Mesenchymal stem cell (in vitro differentiated cells and primary cell): ENCODE measurements around the gene ZBTB34.

ENCODE experiments used
- DNase-seq: peaks from one replicate; pipeline ENCODE4 v3.0.0-alpha.2; 2013
- H2AFZ ChIP-seq: one replicate; pipeline ENCODE4 v1.6.1; 2013; ENCODE audit warnings: low read depth, mild to moderate bottlenecking, control low read depth, inconsistent platforms, low read length, moderate library complexity
- H2AK5ac ChIP-seq: 2 replicates; pipeline ENCODE4 v1.6.1; 2013; ENCODE audit warnings: low read length, moderate library complexity, mild to moderate bottlenecking, inconsistent platforms; ENCODE audit not compliant: severe bottlenecking
- H2BK120ac ChIP-seq: one replicate; pipeline ENCODE4 v1.6.1; 2013; ENCODE audit warnings: low read depth, mild to moderate bottlenecking, inconsistent platforms, low read length, moderate library complexity
- H2BK12ac ChIP-seq, 2 experiments: one replicate each; pipeline ENCODE4 v1.6.1; 2013; ENCODE audit warnings: inconsistent platforms in 2 of 2, low read length in 2 of 2, mild to moderate bottlenecking in 2 of 2, moderate library complexity in 2 of 2, control low read depth in 1 of 2
- H2BK15ac ChIP-seq: one replicate; pipeline ENCODE4 v1.6.1; 2013; ENCODE audit warnings: mild to moderate bottlenecking, low read depth, inconsistent platforms; ENCODE audit not compliant: poor library complexity, severe bottlenecking
- H2BK5ac ChIP-seq: 2 replicates; pipeline ENCODE4 v1.6.1; 2013; ENCODE audit warnings: low read depth, mild to moderate bottlenecking, low read length, control low read depth, inconsistent platforms; ENCODE audit not compliant: poor library complexity, severe bottlenecking
- H3K14ac ChIP-seq, 2 experiments: one replicate each; pipeline ENCODE4 v1.6.1; 2013; ENCODE audit warnings: inconsistent platforms in 2 of 2, low read length in 2 of 2, control low read depth in 1 of 2, mild to moderate bottlenecking in 1 of 2, moderate library complexity in 1 of 2
- H3K18ac ChIP-seq, 2 experiments: one replicate each; pipeline ENCODE4 v1.6.1; 2013; ENCODE audit warnings: inconsistent platforms in 2 of 2, low read length in 2 of 2, control low read depth in 1 of 2, low read depth in 1 of 2, mild to moderate bottlenecking in 1 of 2
- H3K23ac ChIP-seq, 2 experiments: one replicate each; pipeline ENCODE4 v1.6.1; 2013; ENCODE audit warnings: inconsistent platforms in 2 of 2, low read length in 2 of 2, mild to moderate bottlenecking in 2 of 2, moderate library complexity in 2 of 2, control low read depth in 1 of 2
- H3K27ac ChIP-seq: 2 replicates; pipeline ENCODE4 v1.5.1; 2013; ENCODE audit warnings: mild to moderate bottlenecking, moderate library complexity, low read length, control low read depth, inconsistent platforms; ENCODE audit not compliant: poor library complexity, severe bottlenecking
- H3K27me3 ChIP-seq, 2 experiments: 2 replicates each; pipeline versions ENCODE4 v1.6.1 to v1.7.0; 2013; ENCODE audit warnings: low read length in 2 of 2, mild to moderate bottlenecking in 2 of 2, moderate library complexity in 2 of 2, control low read depth in 1 of 2, inconsistent platforms in 1 of 2; ENCODE audit not compliant: control insufficient read depth in 1 of 2, insufficient read depth in 1 of 2
- H3K36me3 ChIP-seq, 2 experiments: 2 replicates each; pipeline versions ENCODE4 v1.6.1 to v1.7.0; 2013; ENCODE audit warnings: low read length in 2 of 2, control low read depth in 1 of 2, inconsistent platforms in 1 of 2, low read depth in 1 of 2, mild to moderate bottlenecking in 1 of 2; ENCODE audit not compliant: insufficient read depth in 2 of 2, control insufficient read depth in 1 of 2
- H3K4ac ChIP-seq, 2 experiments: one replicate each; pipeline ENCODE4 v1.6.1; 2013; ENCODE audit warnings: inconsistent platforms in 2 of 2, low read length in 2 of 2, mild to moderate bottlenecking in 2 of 2, moderate library complexity in 2 of 2, control low read depth in 1 of 2, low read depth in 1 of 2
- H3K4me1 ChIP-seq: 2 replicates; pipeline ENCODE4 v1.6.1; 2013; ENCODE audit warnings: low read depth, low read length, control low read depth; ENCODE audit not compliant: control insufficient read depth, insufficient read depth
- H3K4me2 ChIP-seq: 2 replicates; pipeline ENCODE4 v1.6.1; 2013; ENCODE audit warnings: low read length, mild to moderate bottlenecking, inconsistent platforms; ENCODE audit not compliant: poor library complexity, severe bottlenecking
- H3K4me3 ChIP-seq, 2 experiments: 2 replicates each; pipeline versions ENCODE4 v1.5.1 to v1.7.0; 2013; ENCODE audit warnings: low read length in 2 of 2, mild to moderate bottlenecking in 2 of 2, control low read depth in 1 of 2, low read depth in 1 of 2; ENCODE audit not compliant: insufficient read depth in 1 of 2
- H3K79me1 ChIP-seq: replicated peaks from 2 replicates; pipeline ENCODE4 v1.6.1; 2013; ENCODE audit warnings: mild to moderate bottlenecking, control low read depth, low read length, inconsistent platforms; ENCODE audit not compliant: poor library complexity, severe bottlenecking
- H3K9ac ChIP-seq: 2 replicates; pipeline ENCODE4 v1.7.0; 2013; ENCODE audit warnings: mild to moderate bottlenecking, low read length, moderate library complexity
- H3K9me3 ChIP-seq: 2 replicates; pipeline ENCODE4 v1.7.0; 2013; ENCODE audit warnings: mild to moderate bottlenecking, low read length; ENCODE audit not compliant: control insufficient read depth
- H4K8ac ChIP-seq: one replicate; pipeline ENCODE4 v1.6.1; 2013; ENCODE audit warnings: inconsistent platforms, mild to moderate bottlenecking, low read length, moderate library complexity
- H4K91ac ChIP-seq: one replicate; pipeline ENCODE4 v1.6.1; 2013; ENCODE audit warnings: mild to moderate bottlenecking, low read length, inconsistent platforms
- WGBS: methylation state at CpG from one replicate; pipeline ENCODE4 v1.1.7; 2013; ENCODE audit warnings: mixed read lengths; 5-methylcytosine and 5-hydroxymethylcytosine counted together

ZBTB34 gene

DNA sequence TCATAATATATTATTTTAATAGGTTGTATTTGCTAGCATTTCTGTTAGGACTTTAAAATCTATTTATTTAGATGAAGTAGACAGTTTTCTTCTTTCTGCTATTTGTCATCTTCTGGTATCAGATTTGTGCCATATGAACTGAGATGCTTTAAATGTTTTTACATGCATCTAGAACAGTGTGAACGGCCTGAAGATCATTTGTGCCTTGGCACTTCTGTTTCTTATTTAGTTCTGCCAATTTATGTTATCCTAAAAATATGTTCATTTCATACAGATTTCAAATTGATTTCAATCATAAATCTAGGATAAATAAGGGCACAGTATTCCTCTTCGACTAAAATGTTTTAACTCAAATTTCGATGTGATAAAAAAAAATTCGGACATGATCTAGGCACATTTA lies 16.1 kb downstream of the ZBTB34 start:
- no peak overlapping the region for H3K23ac ChIP-seq
- no peak for DNase-seq

DNA sequence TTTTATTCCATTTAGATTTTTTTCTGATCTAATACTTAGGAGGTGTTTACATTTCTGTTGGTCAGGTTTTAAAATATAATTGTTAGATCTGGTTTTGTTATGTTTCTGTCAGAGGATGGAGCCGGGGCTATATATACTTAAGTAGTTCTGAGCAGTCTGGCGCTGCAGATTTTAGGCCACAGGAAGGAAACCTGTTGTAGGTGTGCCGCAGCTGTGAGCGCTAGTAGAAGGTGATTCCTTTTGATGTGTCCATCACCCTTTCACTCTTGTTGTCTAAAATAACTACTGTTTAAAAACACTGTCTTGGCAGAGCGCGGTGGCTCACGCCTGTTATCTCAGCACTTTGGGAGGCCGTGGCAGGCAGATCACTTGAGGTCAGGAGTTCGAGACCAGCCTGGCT lies 17.0 kb downstream of the ZBTB34 start:
- no peak for DNase-seq
- Histone ChIP-seq H3K27ac (no peak overlapping the region), H3K4me2 (no peak overlapping the region), H3K9ac (no peak overlapping the region), H3K4me3 (no peak overlapping the region), H2AFZ (no peak overlapping the region), H3K14ac (no peak overlapping the region), H3K4me1 (no peaks in the 10 kb centered on the region), H3K36me3 (peaks cover 21 to 40% of the 10 kb centered on the region in 2 experiments), H3K18ac (no peak overlapping the region), H3K79me1 (peaks cover 30% of the 10 kb centered on the region), H4K8ac (no peak overlapping the region), H3K23ac (no peak overlapping the region), H2AK5ac (no peak overlapping the region), H2BK12ac (no peak overlapping the region), H3K9me3 (no peaks in the 10 kb centered on the region), H3K27me3 (no peaks in the 10 kb centered on the region), H3K4ac (no peak overlapping the region), H2BK120ac (no peak overlapping the region), H2BK5ac (no peak overlapping the region), H2BK15ac (no peak overlapping the region), H4K91ac (no peak overlapping the region)
- WGBS = 95% methylated on average over 9 of the region's 9 CpGs

More for the DNA sequence above, 16.1 kb downstream of the ZBTB34 start:
- Histone ChIP-seq H3K4ac (no peak overlapping the region), H3K4me3 (no peak overlapping the region), H3K36me3 (peaks cover 20 to 31% of the 10 kb centered on the region in 2 experiments), H2AK5ac (no peak overlapping the region), H3K4me1 (no peaks in the 10 kb centered on the region), H3K27ac (no peak overlapping the region), H2BK120ac (no peak overlapping the region), H3K79me1 (peaks cover 27% of the 10 kb centered on the region), H2BK5ac (no peak overlapping the region), H2BK12ac (no peak overlapping the region), H4K91ac (no peak overlapping the region), H3K18ac (no peak overlapping the region), H3K27me3 (no peaks in the 10 kb centered on the region), H2BK15ac (no peak overlapping the region), H3K4me2 (no peak overlapping the region), H3K9ac (no peak overlapping the region), H3K9me3 (no peaks in the 10 kb centered on the region), H2AFZ (no peak overlapping the region), H4K8ac (no peak overlapping the region), H3K14ac (no peak overlapping the region)
- 95% methylated on average over 3 of the region's 4 CpGs for WGBS

DNA sequence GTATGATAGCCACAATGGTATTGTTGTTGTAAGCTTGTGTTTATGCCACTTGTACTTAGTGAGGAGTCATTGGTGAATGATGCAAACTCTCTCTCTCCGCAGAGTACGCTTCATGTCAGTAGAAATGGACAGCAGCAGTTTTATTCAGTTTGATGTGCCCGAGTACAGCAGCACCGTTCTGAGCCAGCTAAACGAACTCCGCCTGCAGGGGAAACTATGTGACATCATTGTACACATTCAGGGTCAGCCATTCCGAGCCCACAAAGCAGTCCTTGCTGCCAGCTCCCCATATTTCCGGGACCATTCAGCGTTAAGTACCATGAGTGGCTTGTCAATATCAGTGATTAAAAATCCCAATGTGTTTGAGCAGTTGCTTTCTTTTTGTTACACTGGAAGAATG lies 18.8 kb downstream of the ZBTB34 start:
- WGBS = 93% methylated on average over 9 of the region's 9 CpGs
- Histone ChIP-seq H4K91ac (no peak overlapping the region), H2BK5ac (no peak overlapping the region), H3K4me3 (no peak overlapping the region), H4K8ac (no peak overlapping the region), H3K4me1 (peaks cover 5% of the 10 kb centered on the region), H2AFZ (no peak overlapping the region), H3K4ac (no peak overlapping the region), H3K36me3 (peaks cover 26 to 47% of the 10 kb centered on the region in 2 experiments), H3K14ac (no peak overlapping the region), H3K23ac (no peak overlapping the region), H3K4me2 (no peak overlapping the region), H3K18ac (no peak overlapping the region), H3K27ac (no peak overlapping the region), H2AK5ac (no peak overlapping the region), H2BK12ac (no peak overlapping the region), H3K9me3 (no peaks in the 10 kb centered on the region), H2BK120ac (no peak overlapping the region), H3K79me1 (peaks cover 42% of the 10 kb centered on the region), H3K27me3 (no peaks in the 10 kb centered on the region), H2BK15ac (no peak overlapping the region), H3K9ac (no peak overlapping the region)
- DNase-seq = no peak

DNA sequence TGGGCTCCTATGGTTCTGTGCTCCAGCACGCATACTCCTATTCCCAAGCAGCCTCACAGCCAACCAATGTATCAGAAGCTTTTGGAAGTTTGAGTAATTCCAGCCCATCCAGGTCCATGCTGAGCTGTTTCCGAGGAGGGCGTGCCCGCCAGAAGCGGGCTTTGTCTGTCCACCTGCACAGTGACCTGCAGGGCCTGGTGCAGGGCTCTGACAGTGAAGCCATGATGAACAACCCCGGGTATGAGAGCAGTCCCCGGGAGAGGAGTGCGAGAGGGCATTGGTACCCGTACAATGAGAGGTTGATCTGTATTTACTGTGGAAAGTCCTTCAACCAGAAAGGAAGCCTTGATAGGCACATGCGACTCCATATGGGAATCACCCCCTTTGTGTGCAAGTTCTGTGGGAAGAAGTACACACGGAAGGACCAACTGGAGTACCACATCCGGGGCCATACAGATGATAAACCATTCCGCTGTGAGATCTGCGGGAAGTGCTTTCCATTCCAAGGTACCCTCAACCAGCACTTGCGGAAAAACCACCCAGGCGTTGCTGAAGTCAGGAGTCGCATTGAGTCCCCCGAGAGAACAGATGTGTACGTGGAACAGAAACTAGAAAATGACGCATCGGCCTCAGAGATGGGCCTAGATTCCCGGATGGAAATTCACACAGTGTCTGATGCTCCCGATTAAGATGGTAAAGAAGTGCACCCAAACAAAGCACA lies 19.9 kb downstream of the ZBTB34 start:
- Histone ChIP-seq H3K4me3 (no peak overlapping the region), H2BK12ac (no peak overlapping the region), H3K36me3 (peaks cover 26 to 51% of the 10 kb centered on the region in 2 experiments), H3K27ac (no peak overlapping the region), H3K23ac (no peak overlapping the region), H3K9ac (no peak overlapping the region), H2AK5ac (no peak overlapping the region), H2BK15ac (no peak overlapping the region), H3K4me1 (peaks cover 5% of the 10 kb centered on the region), H3K4ac (no peak overlapping the region), H3K27me3 (no peaks in the 10 kb centered on the region), H4K91ac (peak overlapping the region; percentile 37), H2AFZ (no peak overlapping the region), H3K18ac (no peak overlapping the region), H3K9me3 (no peaks in the 10 kb centered on the region), H3K79me1 (peaks cover 43% of the 10 kb centered on the region), H2BK120ac (no peak overlapping the region), H3K4me2 (no peak overlapping the region), H3K14ac (no peak overlapping the region), H4K8ac (no peak overlapping the region), H2BK5ac (no peak overlapping the region)
- whole genome bisulfite sequencing = 97% methylated on average over 22 of the region's 23 CpGs
- no peak for DNase-seq
